ENCODE data around the gene PISD. TPM values are rescaled to one million over a fixed set of nuclear protein-coding genes. Genes with fewer than 3 reads are reported as not detected.

Gene PISD
- total and polyA plus RNA-seq, 9 of the 15 experiments (the other 6 are each of a cell fraction or from before 2014, with no cell fraction given): 24.5 to 65.9 (median 36.6) TPM

- TF ChIP-seq SNRNP70 (optimal IDR thresholded peaks at IDR 0.05; ENCODE audit: low read depth, low read length) (no peak), ZBTB26 (CRISPR knock-in tag; IDR thresholded peaks at IDR 0.05) (no peak), ZBTB2 (IDR thresholded peaks at IDR 0.05) (peak; percentile 21; the same call in 1 of the 2 replicates), NCOA6 (IDR thresholded peaks at IDR 0.05) (no peak), L3MBTL2 (IDR thresholded peaks at IDR 0.05) (peak; percentile 62; the same call in 1 of the 2 replicates), POLR2G (IDR thresholded peaks at IDR 0.05; ENCODE audit: low read depth, low read length) (no peak), EP300 (IDR thresholded peaks at IDR 0.05; ENCODE audit: low read length) (peak; percentile 90), THAP12 (CRISPR knock-in tag; IDR thresholded peaks at IDR 0.05) (no peak), KLF1 (tag; IDR thresholded peaks at IDR 0.05) (no peak), THRAP3 (IDR thresholded peaks at IDR 0.05; ENCODE audit: borderline replicate concordance) (no peak), WHSC1 (IDR thresholded peaks at IDR 0.05; ENCODE audit: low read length) (no peak), ZBTB34 (CRISPR knock-in tag; IDR thresholded peaks at IDR 0.05) (0 out of 2 replicates have a peak, but pooled peaks have one; percentile 11), ZNF395 (CRISPR knock-in tag; IDR thresholded peaks at IDR 0.05) (peak; percentile 67; the same call in 1 of the 2 replicates), TAF7 (tag; IDR thresholded peaks at IDR 0.05) (no peak), SUPT5H (IDR thresholded peaks at IDR 0.05) (0 out of 2 replicates have a peak, but pooled peaks have one; percentile 25), NFE2 (IDR thresholded peaks at IDR 0.05; ENCODE audit: low read depth) (0 out of 2 replicates have a peak, but pooled peaks have one; percentile 29), PKNOX1 (IDR thresholded peaks at IDR 0.05) (peak; percentile 81), CCNT2 (IDR thresholded peaks at IDR 0.05; ENCODE audit: borderline replicate concordance, extremely low read depth, insufficient read length, low read depth, low read length) (peak; percentile 88), ZNF583 (CRISPR knock-in tag; IDR thresholded peaks at IDR 0.05) (0 out of 2 replicates have a peak, but pooled peaks have one; percentile 10), ZNF217 (CRISPR knock-in tag; IDR thresholded peaks at IDR 0.05) (no peak)
Measured at GRCh38 chr22:31626427-31627150, 35.4 kb downstream of the PISD start (continued).
